GM18867 (cell line): ENCODE data around the gene C17orf67.
A peak's percentile ranks its signal among the peaks of the same experiment; 100 is the strongest.

Experiments
- ATAC-seq: cut with Tn5 transposase; IDR thresholded peaks from one replicate; pipeline ENCODE4 v1.9.1; 2021; ENCODE audit warnings: mild to moderate bottlenecking, moderate library complexity; ENCODE audit not compliant: unreplicated experiment

The C17orf67 gene, protein sequence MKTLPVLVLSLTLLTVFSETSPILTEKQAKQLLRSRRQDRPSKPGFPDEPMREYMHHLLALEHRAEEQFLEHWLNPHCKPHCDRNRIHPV

DNA sequence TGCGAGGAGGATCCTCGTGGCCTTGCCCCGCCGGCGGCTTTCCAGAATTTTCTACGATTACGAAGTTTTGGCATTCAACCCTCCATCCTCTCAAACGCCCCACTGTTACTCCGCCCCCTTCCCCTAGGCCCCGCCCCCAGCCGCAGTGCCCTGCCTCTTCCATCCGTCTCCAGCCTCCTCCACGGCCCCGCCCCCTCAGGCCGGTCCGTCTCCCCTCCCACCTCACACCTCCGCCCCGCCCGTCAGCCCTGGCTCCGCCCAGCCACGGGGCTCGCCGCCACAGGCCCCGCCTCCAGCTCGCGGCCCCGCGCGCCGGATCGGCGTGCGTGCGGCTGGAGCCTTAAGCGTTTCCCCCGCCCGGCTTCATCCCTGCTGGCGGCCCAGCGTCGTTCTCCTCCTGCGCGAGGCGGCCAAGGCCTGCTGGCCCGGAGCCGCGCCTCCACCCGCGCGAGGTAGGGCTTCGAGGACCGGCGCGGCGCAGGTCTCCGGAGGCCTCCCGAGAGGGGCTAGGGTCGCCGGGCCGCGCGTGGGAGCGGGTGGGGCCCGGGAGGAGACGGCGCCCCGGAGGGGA lies at the start of gene C17orf67, which contains the start of gene DGKE:
C17orf67 (minus strand) TSS at position 112 of the 571 bp plus-strand sequence. CDS start 18,110 bp downstream, outside the sequence.
DGKE (plus strand) TSS at position 343 of the 571 bp plus-strand sequence. CDS start 645 bp downstream, outside the sequence.
- ATAC-seq = peak; percentile 75

DNA sequence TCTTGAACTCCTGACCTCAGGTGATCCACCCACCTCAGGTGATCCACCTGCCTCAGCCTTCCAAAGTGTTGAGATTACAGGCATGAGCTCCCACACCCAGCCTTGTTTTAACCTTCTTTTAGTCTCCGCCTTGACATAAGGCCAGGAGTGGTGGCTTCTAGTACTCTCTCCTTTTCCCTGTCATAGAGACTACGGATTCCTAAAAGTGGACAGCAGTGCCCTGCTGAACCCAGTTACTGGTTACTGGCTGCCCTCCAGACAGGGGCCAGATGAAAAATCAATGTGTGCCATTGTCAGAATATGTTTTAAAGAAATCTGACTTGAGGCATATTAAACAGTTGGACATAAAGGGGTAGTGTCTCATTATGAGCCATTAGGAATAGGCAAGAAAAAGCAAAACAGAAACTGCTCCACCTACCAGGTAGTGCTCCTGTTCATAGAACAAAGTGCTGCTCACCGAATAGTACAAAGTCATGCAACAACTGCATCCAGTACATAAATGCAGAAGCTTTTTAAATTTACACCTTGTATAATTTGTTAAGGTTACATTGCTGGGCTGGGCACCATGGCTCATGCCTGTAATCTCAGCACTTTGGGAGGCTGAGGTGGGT lies 48.1 kb upstream of the C17orf67 start:
- ATAC-seq = no peak

DNA sequence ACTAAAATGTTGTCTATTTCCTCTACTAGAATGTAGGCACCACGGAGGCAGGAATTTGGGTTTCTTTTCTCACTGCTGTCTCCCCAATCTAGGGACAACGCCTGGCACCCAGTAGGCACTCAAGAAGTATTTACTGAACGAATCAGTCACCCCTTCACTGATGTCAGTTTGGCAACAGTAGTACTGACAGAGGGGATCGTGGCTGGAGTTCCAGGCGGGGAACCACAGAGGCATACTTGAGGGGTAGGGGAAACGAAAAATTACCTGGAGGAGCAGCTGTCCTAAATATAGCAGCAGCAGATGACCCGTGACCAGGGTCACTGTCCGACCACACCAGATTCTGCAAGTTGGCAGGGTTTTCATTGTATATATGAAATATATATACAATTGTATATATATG lies 46.9 kb upstream of the C17orf67 start:
- ATAC-seq = no peak

DNA sequence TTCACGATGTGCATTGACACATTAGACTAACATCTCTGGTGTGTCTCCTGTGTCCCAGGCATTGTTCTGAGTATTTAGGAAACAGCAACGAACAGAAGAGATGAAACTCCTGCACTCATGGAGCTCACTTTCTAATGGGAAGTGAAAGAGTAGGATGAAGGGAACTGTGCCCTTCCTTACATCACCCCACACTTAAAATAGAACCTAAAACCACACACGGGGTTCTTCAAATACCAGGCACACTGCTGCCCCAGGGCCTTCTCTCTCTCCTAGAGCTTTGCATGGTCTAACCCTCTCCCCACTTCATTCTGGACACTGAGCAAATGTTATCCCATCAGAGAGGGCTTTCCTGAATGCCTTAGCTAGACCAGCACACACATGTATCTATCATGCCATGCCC lies 46.4 kb upstream of the C17orf67 start:
- no peak for ATAC-seq

DNA sequence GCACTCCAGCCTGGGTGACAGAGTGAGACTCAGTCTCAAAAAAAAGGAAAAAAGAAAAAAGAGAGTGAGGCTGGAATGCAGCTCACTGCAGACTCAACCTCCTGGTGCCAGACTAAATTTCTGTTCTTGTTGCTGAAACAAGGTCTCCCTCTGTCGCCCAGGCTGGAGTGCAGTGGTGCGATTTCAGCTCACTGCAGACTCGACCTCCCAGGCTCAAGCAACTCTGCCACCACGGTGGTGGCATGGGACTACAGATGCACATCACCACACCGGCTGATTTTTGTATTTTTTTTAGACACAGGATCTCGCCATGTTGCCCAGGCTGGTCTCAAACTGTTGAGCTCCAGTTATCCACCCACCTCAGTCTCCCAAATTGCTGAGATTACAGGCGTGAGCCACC lies 45.6 kb upstream of the C17orf67 start:
- ATAC-seq = no peak

DNA sequence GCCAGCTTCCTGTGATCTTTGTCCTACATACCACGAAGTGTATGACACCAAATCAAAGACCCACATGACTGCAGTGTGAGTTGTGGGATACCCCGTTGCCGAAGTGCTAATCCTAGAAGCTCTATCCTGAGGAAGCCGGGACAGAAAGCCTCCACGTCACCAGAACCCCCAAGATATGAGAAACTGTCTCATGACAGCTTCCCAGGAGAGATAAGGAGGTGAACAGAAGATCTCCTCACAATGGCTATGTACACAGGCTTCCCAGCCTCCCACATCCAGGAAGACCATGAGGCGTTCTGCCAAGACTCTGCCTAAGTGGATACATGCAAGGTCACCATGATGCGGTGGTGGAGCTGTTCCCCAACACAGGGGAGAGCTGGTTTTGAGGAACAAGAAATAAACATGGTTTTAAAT lies 43.1 kb upstream of the C17orf67 start:
- ATAC-seq = no peak

DNA sequence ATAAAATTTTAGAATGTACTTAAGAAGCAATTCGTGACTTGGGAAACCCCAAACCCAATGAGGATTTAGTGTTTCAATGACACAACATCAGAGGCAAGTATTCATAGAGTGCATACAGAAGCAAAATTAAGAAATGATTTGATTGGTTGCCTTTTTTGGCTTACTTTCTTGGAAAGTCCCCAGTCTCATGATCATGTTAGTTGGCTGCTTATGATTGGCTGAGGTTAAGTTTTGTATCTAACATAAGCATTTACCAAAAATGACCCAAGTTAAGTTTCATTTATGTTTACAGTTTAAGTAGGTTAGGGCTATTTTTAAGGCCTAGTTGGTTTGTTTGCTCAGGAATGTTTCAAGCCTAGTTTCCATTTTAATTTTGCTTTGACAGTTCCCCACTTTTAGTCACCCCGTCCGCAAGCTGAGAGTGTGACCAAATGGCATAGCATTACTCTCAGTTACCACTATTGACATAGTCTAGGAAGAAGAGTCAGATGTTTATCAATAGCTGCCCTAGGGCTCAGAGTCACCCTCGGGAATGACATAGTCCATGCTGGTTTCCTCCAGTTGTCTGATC lies 36.4 kb upstream of the C17orf67 start:
- peak; percentile 78 for ATAC-seq

DNA sequence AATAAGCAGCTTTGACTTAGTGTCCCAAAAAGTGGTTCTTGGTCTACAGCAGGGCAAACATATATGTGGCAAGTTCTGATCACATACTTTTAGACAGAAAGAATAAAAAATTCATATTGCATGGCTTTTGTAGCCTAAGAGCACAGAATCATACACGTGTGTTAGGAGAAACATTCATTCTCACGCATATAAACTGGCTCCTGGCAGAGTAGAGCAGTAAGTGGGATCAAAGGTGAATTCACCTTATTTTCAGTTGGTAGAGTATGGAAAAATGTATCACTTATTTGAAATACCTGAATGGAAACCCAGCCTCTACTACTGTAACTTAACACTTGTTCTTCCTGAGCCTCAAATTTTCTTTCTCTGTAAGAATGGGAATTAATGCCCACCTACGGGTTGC lies 35.0 kb upstream of the C17orf67 start:
- no peak for ATAC-seq

DNA sequence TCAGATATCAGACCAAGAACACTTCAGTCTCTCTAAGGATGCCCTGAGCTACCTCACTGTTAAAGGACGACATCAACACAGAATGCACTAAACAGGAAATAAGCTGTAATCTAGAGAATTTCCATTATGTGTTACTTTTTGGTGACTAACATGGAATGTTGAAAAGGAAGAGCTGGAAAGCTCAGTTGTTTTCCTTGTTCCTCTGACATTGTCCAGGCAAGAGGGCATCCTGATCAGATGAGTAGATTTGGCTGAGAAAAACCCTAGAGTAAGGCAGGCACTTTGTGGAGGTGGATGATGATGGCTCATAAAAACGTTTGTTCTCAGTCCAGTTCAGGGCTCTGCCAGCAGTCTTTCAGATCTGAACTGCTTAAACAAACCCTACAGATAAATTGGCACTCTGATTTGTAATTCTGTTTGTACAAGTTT lies 34.2 kb upstream of the C17orf67 start:
- ATAC-seq = no peak

DNA sequence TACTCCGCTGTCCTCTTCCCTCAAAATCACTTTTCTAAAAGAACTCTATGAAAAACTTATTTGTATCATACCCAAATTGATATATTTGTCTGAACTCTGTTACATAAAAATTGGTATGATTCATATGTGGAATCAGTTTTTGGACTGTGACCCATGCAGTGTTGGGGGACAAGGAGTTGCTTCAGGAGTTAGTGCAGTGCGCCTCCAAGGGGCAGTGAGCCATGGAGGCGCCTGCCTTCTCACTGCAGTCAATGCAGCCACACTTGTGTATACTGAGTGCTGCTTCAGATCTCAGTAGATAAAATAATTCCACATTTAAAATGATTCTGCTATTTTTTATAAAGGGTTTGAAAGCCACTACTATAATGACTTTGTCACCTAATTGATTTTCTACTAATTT lies 32.8 kb upstream of the C17orf67 start:
- no peak for ATAC-seq

DNA sequence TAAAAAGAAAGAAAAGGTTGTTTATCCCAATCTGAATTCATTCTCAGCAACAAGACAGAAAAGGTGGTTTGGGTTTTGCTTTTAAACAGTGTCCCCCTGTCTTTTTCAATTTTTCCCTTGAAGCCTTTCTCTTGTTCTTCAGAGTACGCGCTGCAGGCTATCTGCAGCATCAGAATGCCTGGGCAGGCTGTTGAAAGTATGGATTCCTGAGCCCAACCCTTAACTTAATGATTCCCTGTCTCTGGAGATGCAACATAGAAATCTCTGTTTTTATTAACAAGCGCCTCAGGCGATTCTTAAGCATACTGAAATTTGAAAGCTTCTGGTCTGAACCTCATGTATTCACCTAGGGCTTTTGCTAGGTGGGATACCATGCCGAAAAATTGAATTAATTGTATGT lies 32.4 kb upstream of the C17orf67 start:
- no peak for ATAC-seq

DNA sequence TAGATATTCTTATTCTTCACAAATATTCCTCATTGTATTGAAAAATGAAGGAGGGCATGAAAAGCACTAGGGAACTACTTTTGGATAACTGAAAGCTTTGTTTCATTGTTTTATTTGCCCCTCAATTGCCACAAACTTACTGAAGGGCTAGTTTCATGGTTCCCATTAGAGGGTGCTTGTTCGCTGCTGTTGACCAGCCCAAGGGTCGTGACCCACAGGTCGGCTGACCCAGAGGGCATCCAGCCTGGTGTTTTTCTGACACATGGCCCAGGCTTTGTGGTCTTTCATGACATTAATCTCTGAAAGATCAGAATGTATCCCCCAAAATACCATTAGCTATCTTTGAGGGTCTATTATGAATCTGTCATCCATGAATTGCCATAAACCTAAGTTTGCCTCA lies 30.3 kb upstream of the C17orf67 start:
- no peak for ATAC-seq

DNA sequence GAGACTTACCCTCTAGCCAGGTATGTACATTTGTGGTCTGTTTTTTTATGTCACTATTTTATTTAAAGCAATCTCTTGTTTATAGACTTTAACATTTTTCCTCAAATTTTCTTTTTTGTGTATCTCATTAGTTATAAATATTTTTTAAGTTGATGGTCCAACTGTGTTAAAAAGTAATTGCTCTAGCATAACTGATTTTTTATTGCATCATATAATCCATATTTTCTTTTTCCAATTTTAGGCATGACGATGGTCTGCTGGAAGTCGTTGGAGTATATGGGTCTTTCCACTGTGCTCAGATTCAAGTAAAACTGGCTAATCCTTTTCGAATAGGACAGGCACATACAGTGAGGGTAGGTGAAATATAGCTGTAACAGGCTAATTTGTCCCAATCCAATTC lies 28.2 kb upstream of the C17orf67 start:
- ATAC-seq = no peak

DNA sequence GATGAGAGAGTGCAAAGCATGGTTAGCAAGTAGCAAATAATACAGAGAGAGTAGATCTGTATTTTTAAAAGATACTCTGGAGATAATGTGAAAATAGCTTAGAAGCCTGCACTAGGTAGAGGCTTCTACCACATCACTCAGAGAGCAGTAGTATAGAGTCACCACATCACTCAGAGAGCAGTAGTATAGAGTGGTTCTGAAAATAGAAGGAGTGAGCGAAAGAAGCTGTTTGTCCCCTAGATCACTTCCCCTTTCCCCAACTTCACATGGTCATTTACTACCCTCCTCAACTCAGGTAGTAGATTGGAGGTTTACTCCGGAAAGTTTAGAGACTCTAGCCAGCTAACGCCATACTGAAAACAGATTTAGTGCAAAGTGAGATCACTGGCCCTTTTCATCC lies 17.3 kb upstream of the C17orf67 start:
- no peak for ATAC-seq

DNA sequence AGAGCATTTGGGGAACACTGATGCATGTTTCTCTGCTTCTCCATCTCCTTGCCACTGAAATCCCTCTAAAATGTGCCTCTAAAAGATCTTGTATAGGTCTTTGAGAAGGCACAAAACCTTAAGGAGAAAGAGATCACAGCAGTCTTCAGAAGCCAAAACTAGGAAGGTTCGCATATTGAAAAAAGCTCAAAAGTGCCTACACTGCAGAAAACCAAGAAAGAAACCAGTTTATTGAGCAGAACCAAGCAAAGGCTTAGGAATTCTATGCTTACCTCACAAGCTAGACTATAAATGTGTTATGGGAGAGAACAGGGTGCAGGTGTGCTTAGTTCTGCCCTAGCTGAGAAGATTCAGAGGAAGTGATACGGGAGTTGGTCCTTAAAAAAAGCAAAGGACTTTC lies 16.9 kb upstream of the C17orf67 start:
- ATAC-seq = no peak

DNA sequence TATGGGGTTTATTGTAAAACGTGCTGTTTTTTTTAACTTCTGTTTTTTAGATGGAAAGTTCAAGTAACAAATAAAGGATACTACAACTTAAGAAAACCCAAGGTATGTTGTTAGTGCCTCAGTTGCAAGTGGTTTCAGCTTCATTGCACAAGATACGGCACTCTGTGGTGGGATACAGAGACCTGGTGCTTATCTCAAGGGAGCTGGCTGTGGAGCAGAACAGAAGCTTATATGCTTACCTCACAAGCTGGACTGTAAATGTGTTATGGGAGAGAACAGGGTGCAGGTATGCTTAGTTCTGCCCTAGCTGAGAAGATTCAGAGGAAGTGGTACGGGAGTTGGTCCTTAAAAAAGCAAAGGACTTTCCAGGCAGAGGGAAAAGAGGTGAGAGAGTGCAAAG lies 15.4 kb upstream of the C17orf67 start:
- no peak for ATAC-seq

DNA sequence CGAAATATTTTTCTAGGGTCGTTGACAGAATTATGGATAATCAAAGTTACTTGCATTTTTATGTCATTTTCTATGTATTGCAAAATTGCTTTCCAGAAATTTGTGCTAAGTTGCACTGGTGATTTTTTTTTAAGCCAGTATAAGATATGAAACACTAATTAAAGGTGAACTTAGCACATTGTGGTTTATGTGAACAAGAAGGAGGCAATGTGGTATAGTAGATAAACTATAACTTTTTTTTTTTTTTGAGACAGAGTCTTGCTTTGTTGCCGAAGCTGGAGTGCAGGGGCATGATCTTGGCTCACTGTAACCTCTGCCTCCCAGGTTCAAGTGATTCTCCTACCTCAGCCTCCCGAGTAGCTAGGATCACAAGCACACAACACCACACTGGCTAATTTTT lies 13.4 kb upstream of the C17orf67 start:
- ATAC-seq = no peak

DNA sequence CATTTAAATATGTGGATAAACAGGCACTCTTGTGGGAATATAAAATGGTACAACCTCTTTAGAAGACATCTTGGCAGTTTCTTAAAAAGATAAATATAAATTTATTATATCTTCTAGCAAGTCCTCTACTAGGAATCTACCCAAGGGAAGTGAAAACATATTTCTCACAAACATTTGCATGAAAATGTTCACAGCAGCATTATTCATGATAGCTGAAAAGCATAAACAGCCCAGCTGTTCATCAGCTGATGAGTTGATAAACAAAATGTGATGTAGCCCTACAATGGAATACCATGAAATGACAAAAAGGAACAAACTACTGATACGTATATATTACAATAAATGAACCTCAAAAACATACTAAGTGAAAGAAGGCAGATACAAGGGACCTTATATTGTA lies 12.2 kb upstream of the C17orf67 start:
- peak; percentile 68 for ATAC-seq

DNA sequence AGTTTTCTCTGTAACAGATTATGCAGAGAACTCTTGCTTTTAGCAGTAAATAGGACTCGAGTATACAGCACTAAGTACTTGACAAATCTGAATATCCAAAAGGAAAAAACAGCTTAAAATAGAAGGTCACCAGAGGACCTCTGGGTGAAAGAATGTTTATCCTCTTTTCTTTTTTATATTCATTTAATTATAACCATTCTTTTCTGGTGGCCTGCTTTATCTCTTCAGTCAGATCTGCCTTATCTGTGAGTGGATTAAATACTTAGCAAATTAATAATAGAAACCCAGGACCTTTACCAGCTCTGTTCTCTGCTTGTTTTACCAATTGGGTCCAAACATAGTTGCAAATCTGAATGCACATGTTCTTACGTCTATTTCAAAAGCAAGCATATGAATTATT lies 8.9 kb upstream of the C17orf67 start:
- ATAC-seq = no peak

DNA sequence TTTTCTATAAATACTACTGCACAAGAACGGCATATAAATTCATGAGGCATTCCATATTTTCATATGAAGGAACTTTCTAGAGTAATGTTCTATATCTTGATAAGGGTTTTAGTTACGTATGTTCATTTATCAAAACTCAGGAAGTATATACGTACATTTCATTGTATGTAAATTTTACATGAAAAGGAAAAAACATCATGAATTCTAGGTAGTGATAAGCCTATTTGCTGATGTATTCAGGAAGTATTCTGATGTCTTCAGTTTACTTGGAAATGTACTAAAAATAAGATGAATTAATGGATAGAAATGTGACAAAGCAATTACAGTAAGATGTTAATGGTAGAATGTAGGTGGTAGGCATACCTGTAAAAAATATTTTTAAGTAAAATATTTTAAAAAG lies 5.0 kb upstream of the C17orf67 start:
- no peak for ATAC-seq

DNA sequence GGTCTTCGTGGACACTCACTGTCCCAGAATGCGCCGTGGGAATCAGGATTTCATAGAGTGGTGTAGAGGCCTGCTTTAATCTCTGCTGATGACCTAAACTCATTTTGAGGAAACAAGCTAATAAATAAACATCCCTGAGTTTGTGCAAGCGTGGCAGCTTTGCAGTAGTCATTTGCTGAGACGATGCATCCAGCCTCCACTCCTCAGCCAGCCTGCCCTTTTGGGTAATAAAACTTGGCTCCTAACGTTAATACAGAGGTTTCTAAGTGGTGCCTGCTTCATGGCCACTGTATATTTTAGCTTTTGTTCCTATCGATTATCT lies 1.5 kb upstream of the C17orf67 start:
- ATAC-seq = no peak
